Testis (tissue), 3 donors: ENCODE measurements around the gene MEIS3. TPM values are rescaled to one million over a fixed set of nuclear protein-coding genes. Genes with fewer than 3 reads are reported as not detected.
A peak's percentile ranks its signal among the peaks of the same experiment; 100 is the strongest.

Source experiments
- DNase-seq: peaks from one replicate; pipeline ENCODE4 v3.0.0-alpha.2; 2019
- H3K27ac ChIP-seq, 2 donors: fragments of 200-600 bp; sonication (generic); one replicate each; pipeline ENCODE4 v1.5.1; 2019
- H3K27me3 ChIP-seq: fragments of 200-600 bp; sonication (generic); one replicate; pipeline ENCODE4 v1.5.1; 2019
- H3K36me3 ChIP-seq: fragments of 200-600 bp; sonication (generic); one replicate; pipeline ENCODE4 v1.5.1; 2017; ENCODE audit warnings: low read depth; ENCODE audit errors: missing control alignments
- H3K4me1 ChIP-seq: fragments of 200-600 bp; sonication (generic); one replicate; pipeline ENCODE4 v1.5.1; 2019
- H3K4me3 ChIP-seq, 2 donors: fragments of 200-600 bp; sonication (generic); one replicate each; pipeline ENCODE4 v1.5.1; 2017 to 2019
- H3K9me3 ChIP-seq: fragments of 200-600 bp; sonication (generic); one replicate; pipeline ENCODE4 v1.5.1; 2017
- POLR2A ChIP-seq: fragments of 450-650 bp; IDR thresholded peaks from one replicate; pipeline ENCODE4 v1.6.1; 2017; ENCODE audit warnings: antibody characterized with exemption, mild to moderate bottlenecking, moderate library complexity
- WGBS, 2 donors: methylation state at CpG; one replicate each; pipeline ENCODE4 v1.1.5; 2018; 5-methylcytosine and 5-hydroxymethylcytosine counted together
- intact Hi-C: fragments of 100-400 bp; cut with DNase I; formaldehyde crosslinking; loops from one replicate; pipeline ENCODE4 v1.15.1; 2023; ENCODE audit warnings: low total_unique reads
- polyA plus RNA-seq: library from polyadenylated mRNA; stranded (reverse); fragments of 350-450 nt; fragmentation: Illumina TruSeq; extraction: RNeasy Lipid Tissue Mini Kit (QIAGEN cat#74804); gene quantifications from one replicate; pipeline ENCODE4 v1.2.3, GENCODE V29; 2014; ENCODE audit warnings: low read depth, low replicate concordance; ENCODE audit not compliant: insufficient read depth
- total RNA-seq, 2 donors: library from RNA; depleted of rRNA; stranded (reverse); fragments of >200 nt; gene quantifications; one replicate each; pipeline ENCODE4 v1.2.3, GENCODE V29; 2016
- TF ChIP-seq, protein P1 (sequence below), 3 experiments: fragments of 450-650 bp in 2 of 3; fragments of 200-600 bp in 1 of 3; sonication (generic) in 1 of 3; IDR thresholded peaks; one replicate each; pipeline ENCODE4 v1.5.1; 2016 to 2019; ENCODE audit warnings: antibody characterized with exemption in 3 of 3, mild to moderate bottlenecking in 2 of 3, moderate library complexity in 1 of 3

The MEIS3 gene
- total and polyA plus RNA-seq, 3 donors from 2014 or later = 12.5 to 21.3 (median 17.4) TPM

DNA sequence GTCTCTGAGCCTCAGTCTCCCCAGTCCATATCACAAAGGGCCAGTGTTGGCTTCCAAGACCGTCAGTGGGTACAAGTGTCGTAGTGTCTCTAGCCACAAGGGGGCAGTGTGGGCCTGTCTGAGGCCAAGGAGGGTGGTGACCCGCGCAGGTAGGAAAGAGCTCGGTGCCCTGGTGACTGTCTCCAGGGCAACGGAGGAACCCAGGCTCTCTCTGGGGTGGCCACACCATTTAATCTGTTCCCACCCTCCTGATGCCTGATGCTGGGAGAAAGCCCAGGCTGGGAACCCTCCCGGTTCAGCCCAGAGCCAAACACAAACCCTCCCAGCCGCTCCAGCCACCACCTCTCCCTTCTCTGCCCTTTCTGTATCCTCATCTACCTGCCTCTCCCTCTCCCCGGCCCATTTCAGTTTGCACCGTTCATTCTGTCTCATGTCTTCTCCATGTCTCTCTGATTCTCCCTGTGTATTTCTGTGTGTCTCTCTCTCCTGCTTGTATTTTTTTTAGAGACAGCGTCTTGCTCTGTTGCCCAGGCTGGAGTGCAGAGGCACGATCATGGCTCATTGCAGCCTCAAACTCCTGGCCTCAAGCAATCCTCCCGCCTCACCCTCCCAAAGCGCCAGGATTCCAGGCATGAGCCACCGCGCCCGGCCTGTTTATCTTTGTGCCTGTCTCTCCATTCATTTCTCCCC lies 17.5 kb upstream of the MEIS3 start:
- no peak overlapping the region for H3K27ac ChIP-seq
- H3K36me3 ChIP-seq = no peaks in the 10 kb centered on the region
- H3K4me3 ChIP-seq = no peak overlapping the region
- TF ChIP-seq, protein P1, sequence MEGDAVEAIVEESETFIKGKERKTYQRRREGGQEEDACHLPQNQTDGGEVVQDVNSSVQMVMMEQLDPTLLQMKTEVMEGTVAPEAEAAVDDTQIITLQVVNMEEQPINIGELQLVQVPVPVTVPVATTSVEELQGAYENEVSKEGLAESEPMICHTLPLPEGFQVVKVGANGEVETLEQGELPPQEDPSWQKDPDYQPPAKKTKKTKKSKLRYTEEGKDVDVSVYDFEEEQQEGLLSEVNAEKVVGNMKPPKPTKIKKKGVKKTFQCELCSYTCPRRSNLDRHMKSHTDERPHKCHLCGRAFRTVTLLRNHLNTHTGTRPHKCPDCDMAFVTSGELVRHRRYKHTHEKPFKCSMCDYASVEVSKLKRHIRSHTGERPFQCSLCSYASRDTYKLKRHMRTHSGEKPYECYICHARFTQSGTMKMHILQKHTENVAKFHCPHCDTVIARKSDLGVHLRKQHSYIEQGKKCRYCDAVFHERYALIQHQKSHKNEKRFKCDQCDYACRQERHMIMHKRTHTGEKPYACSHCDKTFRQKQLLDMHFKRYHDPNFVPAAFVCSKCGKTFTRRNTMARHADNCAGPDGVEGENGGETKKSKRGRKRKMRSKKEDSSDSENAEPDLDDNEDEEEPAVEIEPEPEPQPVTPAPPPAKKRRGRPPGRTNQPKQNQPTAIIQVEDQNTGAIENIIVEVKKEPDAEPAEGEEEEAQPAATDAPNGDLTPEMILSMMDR (IDR thresholded peaks at IDR 0.05) = peak; percentile 74 to 89 (median 76)
- no peak for TF ChIP-seq POLR2A
- DNase-seq = peak; percentile 87
- H3K27me3 ChIP-seq = no peaks in the 10 kb centered on the region
- H3K4me1 ChIP-seq = no peaks in the 10 kb centered on the region
- 43 to 46% methylated on average over 17 of the region's 17 CpGs for WGBS, 2 donors
- no peaks in the 10 kb centered on the region for H3K9me3 ChIP-seq
- intact Hi-C loops = loop anchor here (5.0 to 10.0 kb wide), 2 partner anchors 78 to 260 kb away; partner anchors contain the start of gene NAPA

DNA sequence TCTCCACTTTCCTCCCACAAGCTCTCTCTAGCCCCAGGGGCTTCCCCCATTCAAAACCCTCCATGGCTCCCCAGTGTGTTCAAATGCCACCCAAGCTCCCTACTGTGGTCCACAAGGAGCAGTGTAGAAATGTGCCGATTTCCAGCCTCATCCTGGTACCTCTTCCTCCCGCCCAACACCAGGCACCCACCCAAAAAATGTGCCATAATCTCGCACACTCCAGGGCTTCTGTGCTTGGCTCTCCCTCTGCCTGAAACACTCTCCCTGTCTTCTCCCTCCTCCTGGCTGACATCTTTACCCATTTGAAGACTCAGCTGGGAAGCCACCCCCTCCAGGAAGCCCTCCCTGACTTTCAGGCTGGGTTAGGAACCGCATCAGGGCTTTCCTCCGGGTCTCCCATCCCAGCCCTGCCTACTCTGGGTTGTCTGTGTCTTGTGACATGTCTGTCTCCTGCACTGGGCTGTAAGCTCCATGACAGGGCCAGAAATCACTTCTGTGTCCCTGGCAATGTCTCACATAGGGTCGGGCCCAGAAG lies 16.6 kb upstream of the MEIS3 start:
- intact Hi-C loops = loop anchor here (5.0 to 10.0 kb wide), 2 partner anchors 79 to 261 kb away; partner anchors contain the start of gene NAPA
- no peaks in the 10 kb centered on the region for H3K36me3 ChIP-seq
- H3K4me1 ChIP-seq = no peaks in the 10 kb centered on the region
- TF ChIP-seq, protein P1 (IDR thresholded peaks at IDR 0.05) = no peak
- no peak for TF ChIP-seq POLR2A
- no peaks in the 10 kb centered on the region for H3K27me3 ChIP-seq
- H3K9me3 ChIP-seq = no peaks in the 10 kb centered on the region
- no peak overlapping the region for H3K4me3 ChIP-seq
- WGBS, 2 donors = 76 to 86% methylated on average over 6 of the region's 6 CpGs
- H3K27ac ChIP-seq = no peak overlapping the region
- no peak for DNase-seq

DNA sequence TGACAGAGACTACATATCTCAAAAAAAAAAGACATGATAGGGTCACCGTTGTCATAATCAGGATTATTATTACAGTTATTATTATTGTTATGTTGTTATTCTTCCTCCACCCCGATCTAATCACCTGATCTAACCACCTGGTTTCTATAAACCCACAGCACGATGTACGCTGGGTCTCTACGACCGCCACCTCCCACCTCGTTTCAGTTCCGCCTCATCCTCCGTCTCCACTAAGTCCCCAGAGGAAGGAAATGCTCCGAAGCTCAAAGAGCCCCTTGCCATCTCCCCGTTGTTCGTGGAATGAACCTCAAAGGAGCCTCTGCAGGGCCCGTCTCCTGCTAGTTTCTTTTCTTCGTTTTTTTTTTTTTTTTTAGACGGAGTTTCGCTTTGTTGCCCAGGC lies 15.9 kb upstream of the MEIS3 start:
- no peak overlapping the region for H3K4me3 ChIP-seq
- intact Hi-C loops = loop anchor here (5.0 to 10.0 kb wide), 2 partner anchors 80 to 262 kb away; partner anchors contain the start of gene NAPA
- no peak for DNase-seq
- WGBS, 2 donors = 59 to 63% methylated on average over 16 of the region's 16 CpGs
- no peaks in the 10 kb centered on the region for H3K36me3 ChIP-seq
- H3K4me1 ChIP-seq = peaks cover 2% of the 10 kb centered on the region
- no peak overlapping the region for H3K27ac ChIP-seq
- H3K9me3 ChIP-seq = no peaks in the 10 kb centered on the region
- TF ChIP-seq, protein P1 (IDR thresholded peaks at IDR 0.05) = no peak
- TF ChIP-seq POLR2A = no peak
- no peaks in the 10 kb centered on the region for H3K27me3 ChIP-seq

DNA sequence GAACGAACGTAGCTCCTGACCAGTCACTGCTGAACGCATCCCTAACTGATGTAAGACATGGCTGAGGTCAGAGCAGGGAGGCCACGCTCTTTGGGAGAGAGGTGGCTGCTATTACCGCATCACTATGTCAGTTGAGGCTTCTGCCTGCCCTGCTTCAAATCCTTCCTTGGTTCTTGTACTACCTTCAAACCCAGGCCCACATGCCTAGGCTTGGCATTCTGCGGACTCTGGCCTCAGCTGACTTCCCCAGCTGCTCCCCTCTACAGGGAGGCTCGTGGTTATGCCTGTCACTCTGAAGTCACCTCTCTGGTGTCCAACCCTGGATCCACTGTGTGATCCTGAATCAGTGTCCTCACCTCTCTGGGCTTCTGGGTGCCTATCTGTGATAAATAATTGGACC lies 14.8 kb upstream of the MEIS3 start:
- no peaks in the 10 kb centered on the region for H3K27me3 ChIP-seq
- intact Hi-C loops = loop anchor here (10.0 kb wide), 1 partner anchor 81 kb away; the partner anchor contains the start of gene NAPA
- H3K27ac ChIP-seq = no peak overlapping the region
- WGBS, 2 donors = 74 to 86% methylated on average over 4 to 7 of the region's 7 CpGs
- H3K9me3 ChIP-seq = no peaks in the 10 kb centered on the region
- no peaks in the 10 kb centered on the region for H3K36me3 ChIP-seq
- no peak overlapping the region for H3K4me3 ChIP-seq
- DNase-seq = no peak
- peaks cover 6% of the 10 kb centered on the region for H3K4me1 ChIP-seq
- TF ChIP-seq, protein P1 (IDR thresholded peaks at IDR 0.05) = no peak
- no peak for TF ChIP-seq POLR2A
